ENCODE results near the gene ATP11C.

GRCh38 chrX:139691493-139691842 is 241.4 kb downstream of the ATP11C start:
- TF ChIP-seq CTCF (conservative IDR thresholded peaks at IDR 0.05; ENCODE audit: low read depth in 2 of 2) (no peak), NANOG (IDR thresholded peaks at IDR 0.05; ENCODE audit: borderline replicate concordance) (no peak), EZH2 (IDR thresholded peaks at IDR 0.05; ENCODE audit: low read depth, unreplicated experiment) (no peak), REST (IDR thresholded peaks at IDR 0.05; ENCODE audit: unreplicated experiment) (no peak), POLR2AphosphoS5 (IDR thresholded peaks at IDR 0.05; ENCODE audit: low read depth) (no peak), EZH2phosphoT487 (IDR thresholded peaks at IDR 0.05; ENCODE audit: unreplicated experiment) (no peak)

Measured in GM23338 (cell line).